IMR-90 (cell line): Measurements from ENCODE around the gene COL4A2. TPM values are rescaled to one million over a fixed set of nuclear protein-coding genes. Genes with fewer than 3 reads are reported as not detected.

Experiments
- ATAC-seq: fragments of 200-7000 bp; cut with Tn5 transposase; 2 replicates; pipeline ENCODE4 v1.9.1; 2020; ENCODE audit warnings: low read depth, mild to moderate bottlenecking, moderate library complexity
- BruUV-seq: library from RNA; stranded (reverse); fragments of 400-500 nt; replicated peaks from 2 replicates; lab custom pipeline; 2021; lab: Mats Ljungman, UMichigan
- CTCF ChIA-PET: fragments of 300-600 bp; formaldehyde crosslinking; extraction: SDS; loops from one replicate; lab custom pipeline; 2021; ENCODE audit warnings: antibody characterized with exemption; lab: Yijun Ruan, JAX
- POLR2A ChIA-PET: fragments of 300-600 bp; sonication (Branson Sonifier 250); formaldehyde crosslinking; loops from one replicate; lab custom pipeline; 2022; ENCODE audit warnings: antibody characterized with exemption; ENCODE audit not compliant: unreplicated experiment; lab: Charles Lee
- DNase-seq: peaks from one replicate; pipeline ENCODE4 v3.0.0; 2013
- H2AFZ ChIP-seq: replicated peaks from 2 replicates; pipeline ENCODE3; 2013; ENCODE audit warnings: low read length, mild to moderate bottlenecking; ENCODE audit not compliant: poor library complexity
- H2AK5ac ChIP-seq: 2 replicates; pipeline ENCODE4 v1.6.1; 2013; ENCODE audit warnings: low read depth, low read length, inconsistent platforms
- H2AK9ac ChIP-seq: replicated peaks from 2 replicates; pipeline ENCODE3; 2013; ENCODE audit warnings: mild to moderate bottlenecking, low read depth, low read length, moderate library complexity; ENCODE audit not compliant: poor library complexity
- H2BK120ac ChIP-seq: 2 replicates; pipeline ENCODE4 v1.6.1; 2013; ENCODE audit warnings: low read depth, low read length, inconsistent platforms
- H2BK15ac ChIP-seq: 3 replicates; pipeline ENCODE4 v1.6.1; 2013; ENCODE audit warnings: low read depth, low read length, inconsistent platforms
- H2BK20ac ChIP-seq: 2 replicates; pipeline ENCODE4 v1.6.1; 2013; ENCODE audit warnings: low read depth, mild to moderate bottlenecking, inconsistent platforms, low read length, moderate library complexity
- H2BK5ac ChIP-seq: 2 replicates; pipeline ENCODE4 v1.6.1; 2013; ENCODE audit warnings: mild to moderate bottlenecking, low read depth, low read length, inconsistent platforms; ENCODE audit not compliant: poor library complexity, severe bottlenecking
- H3K14ac ChIP-seq: replicated peaks from 2 replicates; pipeline ENCODE4 v1.6.1; 2013; ENCODE audit warnings: low read depth, low read length, inconsistent platforms
- H3K18ac ChIP-seq: 2 replicates; pipeline ENCODE4 v1.6.1; 2013; ENCODE audit warnings: low read depth, low read length, control low read depth
- H3K23ac ChIP-seq: 2 replicates; pipeline ENCODE4 v1.6.1; 2013; ENCODE audit warnings: low read depth, low read length, inconsistent platforms
- H3K27ac ChIP-seq: 2 replicates; pipeline ENCODE4 v1.5.1; 2013; ENCODE audit warnings: mild to moderate bottlenecking, control low read depth, low read length; ENCODE audit not compliant: insufficient read depth
- H3K27me3 ChIP-seq: 2 replicates; pipeline ENCODE4 v1.6.1; 2013; ENCODE audit warnings: low read length; ENCODE audit not compliant: control insufficient read depth, insufficient read depth
- H3K36me3 ChIP-seq: 2 replicates; pipeline ENCODE4 v1.6.1; 2013; ENCODE audit warnings: low read length, mixed read lengths; ENCODE audit not compliant: control insufficient read depth, insufficient read depth
- H3K4ac ChIP-seq: 2 replicates; pipeline ENCODE4 v1.6.1; 2013; ENCODE audit warnings: low read depth, low read length, inconsistent platforms
- H3K4me1 ChIP-seq: 2 replicates; pipeline ENCODE4 v1.6.1; 2013; ENCODE audit warnings: low read length, mixed read lengths; ENCODE audit not compliant: control insufficient read depth, insufficient read depth
- H3K4me2 ChIP-seq: 2 replicates; pipeline ENCODE4 v1.6.1; 2013; ENCODE audit warnings: low read depth, mild to moderate bottlenecking, control low read depth, low read length, moderate library complexity
- H3K4me3 ChIP-seq: 2 replicates; pipeline ENCODE4 v1.5.1; 2013; ENCODE audit warnings: low read depth, mild to moderate bottlenecking, control low read depth, low read length, moderate library complexity; ENCODE audit not compliant: insufficient read depth
- H3K56ac ChIP-seq: 2 replicates; pipeline ENCODE4 v1.6.1; 2013; ENCODE audit warnings: low read length, inconsistent platforms; ENCODE audit not compliant: insufficient read depth; ENCODE audit errors: extremely low read depth
- H3K79me1 ChIP-seq, 2 experiments: 2 replicates each; pipeline ENCODE4 v1.6.1; 2013; ENCODE audit warnings: low read length in 2 of 2, inconsistent platforms in 1 of 2, low read depth in 1 of 2
- H3K9ac ChIP-seq: 2 replicates; pipeline ENCODE4 v1.6.1; 2013; ENCODE audit warnings: low read depth, low read length, control low read depth
- H3K9me1 ChIP-seq: 2 replicates; pipeline ENCODE4 v1.6.1; 2013; ENCODE audit warnings: low read length, inconsistent platforms; ENCODE audit not compliant: insufficient read depth
- H3K9me3 ChIP-seq: 2 replicates; pipeline ENCODE4 v1.6.1; 2013; ENCODE audit warnings: low read length; ENCODE audit not compliant: control insufficient read depth, insufficient read depth
- H4K20me1 ChIP-seq: 2 replicates; pipeline ENCODE4 v1.6.1; 2013; ENCODE audit warnings: low read length, inconsistent platforms; ENCODE audit not compliant: insufficient read depth
- H4K5ac ChIP-seq: 2 replicates; pipeline ENCODE4 v1.6.1; 2013; ENCODE audit warnings: mild to moderate bottlenecking, low read depth, low read length, control low read depth
- H4K8ac ChIP-seq, 2 experiments: 2 replicates each; pipeline ENCODE4 v1.6.1; 2013; ENCODE audit warnings: low read depth in 2 of 2, low read length in 2 of 2, control low read depth in 1 of 2, inconsistent platforms in 1 of 2
- H4K91ac ChIP-seq: 2 replicates; pipeline ENCODE4 v1.6.1; 2013; ENCODE audit warnings: low read depth, low read length, inconsistent platforms; ENCODE audit not compliant: insufficient read depth
- CEBPB ChIP-seq: IDR thresholded peaks from 2 replicates; pipeline ENCODE4 v1.6.1; 2012; ENCODE audit warnings: low read depth, low read length, improper control_type of control experiment
- MAFK ChIP-seq: IDR thresholded peaks from 2 replicates; pipeline ENCODE4 v1.6.1; 2012; ENCODE audit warnings: low read depth, low read length, improper control_type of control experiment
- MAZ ChIP-seq: IDR thresholded peaks from 2 replicates; pipeline ENCODE4 v1.6.1; 2012; ENCODE audit warnings: low read depth, mild to moderate bottlenecking, low read length, improper control_type of control experiment, moderate library complexity, borderline replicate concordance
- MXI1 ChIP-seq: IDR thresholded peaks from 2 replicates; pipeline ENCODE4 v1.6.1; 2012; ENCODE audit warnings: low read depth, mild to moderate bottlenecking, low read length, moderate library complexity, borderline replicate concordance
- POLR2A ChIP-seq: IDR thresholded peaks from 2 replicates; pipeline ENCODE4 v1.6.1; 2012; ENCODE audit warnings: mild to moderate bottlenecking, low read depth, low read length
- RAD21 ChIP-seq: IDR thresholded peaks from 2 replicates; pipeline ENCODE4 v1.6.1; 2012; ENCODE audit warnings: low read length, improper control_type of control experiment
- WGBS, 2 experiments: methylation state at CpG; one replicate each; pipeline versions ENCODE4 v1.1.5 to v1.1.7; 2013; ENCODE audit warnings: missing lambda C conversion rate in 2 of 2; ENCODE audit not compliant: insufficient read length in 1 of 2; ENCODE audit errors: extremely low coverage in 2 of 2; 5-methylcytosine and 5-hydroxymethylcytosine counted together
- dilution Hi-C: fragments of 300-500 bp; cut with HindIII; formaldehyde crosslinking; loops from one replicate; pipeline ENCODE4 v1.14.3; 2018; ENCODE audit warnings: low sequenced_read_pairs; ENCODE audit not compliant: unreplicated experiment
- in situ Hi-C: fragments of 300-500 bp; cut with MboI; formaldehyde crosslinking; loops from 3 replicates; pipeline ENCODE4 v1.14.3; 2019; ENCODE audit warnings: low sequenced_read_pairs, inconsistent platforms, mixed read lengths
- intact Hi-C: fragments of 100-400 bp; cut with micrococcal nuclease; formaldehyde crosslinking; loops from 2 replicates; pipeline ENCODE4 v1.10.0; 2022
- polyA plus RNA-seq, 3 experiments: library from polyadenylated mRNA; depleted of rRNA; stranded (reverse); fragments of >200 nt; gene quantifications; 2 replicates each; pipeline ENCODE4 v1.2.3, GENCODE V29; 2012; ENCODE audit warnings: low replicate concordance in 1 of 3
- total RNA-seq: library from RNA; depleted of rRNA; stranded (reverse); fragments of >200 nt; gene quantifications from 2 replicates; pipeline ENCODE4 v1.2.3, GENCODE V29; 2012
- TF ChIP-seq, protein P1 (sequence below): fragments of 150-350 bp; IDR thresholded peaks from 2 replicates; pipeline ENCODE4 v1.6.1; 2016; ENCODE audit warnings: low read depth, mild to moderate bottlenecking, low read length, moderate library complexity, borderline replicate concordance

The COL4A2 gene
- total and polyA plus RNA-seq, 2 of the 4 experiments (the other 2 are of a cell fraction) = 90.7 to 457 TPM

DNA sequence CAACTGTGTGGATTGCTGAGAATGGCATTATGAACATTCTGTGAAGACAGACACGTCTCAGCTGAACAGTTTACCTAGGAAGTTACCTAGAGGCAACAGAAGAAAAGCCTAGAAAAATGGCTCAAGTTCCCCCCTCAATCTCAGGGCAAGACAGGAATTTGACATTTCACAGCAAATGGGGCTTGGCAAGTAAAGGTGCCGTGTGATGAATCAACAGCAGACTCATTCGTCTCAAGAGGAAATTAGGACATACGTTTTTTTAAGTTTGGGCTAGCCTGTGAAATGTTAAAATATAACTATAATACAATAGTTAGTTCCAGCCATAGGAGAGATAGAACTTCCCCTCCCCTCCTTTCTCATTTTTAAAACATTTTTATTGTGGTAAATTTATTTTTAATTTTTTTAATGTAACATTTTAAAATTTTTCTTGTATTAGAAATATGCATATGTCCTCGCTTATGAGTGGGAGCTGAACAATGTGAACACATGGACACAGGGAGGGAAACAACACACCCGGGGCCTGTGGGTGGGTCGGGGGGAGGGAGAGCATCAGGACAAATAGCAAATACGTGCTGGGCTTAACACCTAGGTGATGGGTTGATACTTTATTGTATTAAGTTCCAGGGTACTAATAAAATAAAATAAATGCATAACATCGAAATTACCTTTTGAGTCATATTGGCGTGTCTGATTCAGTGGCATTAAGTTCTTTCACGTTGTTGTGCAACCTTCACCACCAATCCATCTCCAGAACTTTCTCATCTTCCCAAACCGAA is 116.0 kb downstream of the COL4A2 start:
- no peak overlapping the region for H3K4me2 ChIP-seq
- 94% methylated on average over 3 of the region's 12 CpGs; no CpG with 5 or more reads in 1 of the 2 experiments for WGBS, 2 experiments
- peak overlapping the region; percentile 31; the same call in 1 of the 2 replicates for H3K18ac ChIP-seq
- H2BK120ac ChIP-seq = peak overlapping the region; percentile 52; the same call in 1 of the 2 replicates
- peak overlapping the region; percentile 51 for H4K91ac ChIP-seq
- H3K9me3 ChIP-seq = no peaks in the 10 kb centered on the region
- TF ChIP-seq POLR2A (no peak), RAD21 (no peak), MAFK (no peak), MXI1 (no peak), MAZ (no peak), CEBPB (peak; percentile 61)
- TF ChIP-seq, protein P1, sequence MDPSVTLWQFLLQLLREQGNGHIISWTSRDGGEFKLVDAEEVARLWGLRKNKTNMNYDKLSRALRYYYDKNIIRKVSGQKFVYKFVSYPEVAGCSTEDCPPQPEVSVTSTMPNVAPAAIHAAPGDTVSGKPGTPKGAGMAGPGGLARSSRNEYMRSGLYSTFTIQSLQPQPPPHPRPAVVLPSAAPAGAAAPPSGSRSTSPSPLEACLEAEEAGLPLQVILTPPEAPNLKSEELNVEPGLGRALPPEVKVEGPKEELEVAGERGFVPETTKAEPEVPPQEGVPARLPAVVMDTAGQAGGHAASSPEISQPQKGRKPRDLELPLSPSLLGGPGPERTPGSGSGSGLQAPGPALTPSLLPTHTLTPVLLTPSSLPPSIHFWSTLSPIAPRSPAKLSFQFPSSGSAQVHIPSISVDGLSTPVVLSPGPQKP = no peak
- H4K5ac ChIP-seq = peak overlapping the region; percentile 28; the same call in 1 of the 2 replicates
- no peak overlapping the region for H3K9ac ChIP-seq
- ATAC-seq (no peak; the same call in 1 of the 2 replicates), DNase-seq (no peak)
- peak overlapping the region; percentile 54 for H2AK5ac ChIP-seq
- in situ Hi-C loops (no loop called here), dilution Hi-C loops (no loop called here), intact Hi-C loops (no loop called here)
- H3K27me3 ChIP-seq = no peaks in the 10 kb centered on the region
- peaks cover 43% of the 10 kb centered on the region for H4K20me1 ChIP-seq
- BruUV-seq = no TSS peak
- peak overlapping the region; percentile 27 for H3K14ac ChIP-seq
- POLR2A ChIA-PET = interaction anchor here (0.6 kb wide), 1 partner anchor 81 kb away, joined by 4 read pairs; no protein-coding TSS in a partner anchor
- H3K36me3 ChIP-seq = peaks cover 40% of the 10 kb centered on the region
- H2BK15ac ChIP-seq = 0 out of 3 replicates have a peak overlapping the region, but pooled peaks have one; percentile 51
- H2AK9ac ChIP-seq = no peak overlapping the region
- peaks cover 32 to 78% of the 10 kb centered on the region in 2 experiments for H3K79me1 ChIP-seq
- peak overlapping the region in 1 of 2 experiments; percentile 8; a peak in 1 of 4 replicates for H4K8ac ChIP-seq
- peak overlapping the region; percentile 48 for H2BK5ac ChIP-seq
- H3K27ac ChIP-seq = 0 out of 2 replicates have a peak overlapping the region, but pooled peaks have one; percentile 6
- H3K23ac ChIP-seq = peak overlapping the region; percentile 81
- H2AFZ ChIP-seq = no peak overlapping the region
- no peak overlapping the region for H3K4me3 ChIP-seq
- CTCF ChIA-PET = no interaction called here
- H3K56ac ChIP-seq = no peak overlapping the region
- peak overlapping the region; percentile 59 for H3K4ac ChIP-seq
- peaks cover 22% of the 10 kb centered on the region for H3K4me1 ChIP-seq
- peaks cover 34% of the 10 kb centered on the region for H3K9me1 ChIP-seq
- H2BK20ac ChIP-seq = peak overlapping the region; percentile 20
